Measurements from ENCODE around the gene P2RX3.

P2RX3 gene

DNA sequence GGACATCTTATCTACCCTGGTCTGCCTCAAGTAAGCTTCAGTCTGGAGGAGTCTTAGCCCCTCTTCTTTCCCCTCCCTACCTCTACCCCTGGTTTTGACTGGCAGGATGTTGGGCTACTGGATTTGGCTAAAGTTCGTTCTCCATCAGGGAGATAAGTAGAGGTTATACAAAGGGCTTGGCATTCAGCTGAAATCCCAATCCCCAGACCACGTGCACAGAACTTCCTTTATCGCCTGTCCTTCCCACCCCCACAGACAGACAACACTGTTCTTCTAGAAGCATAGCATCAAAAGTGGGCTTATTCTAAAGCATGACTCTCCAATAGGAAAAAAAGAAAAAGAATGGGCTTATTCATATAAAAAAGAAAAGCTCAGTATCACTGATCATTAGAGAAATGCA lies 35.0 kb downstream of the P2RX3 start:
- no peak for DNase-seq (ENCODE audit: low spot score)

GRCh38 chr11:57374966-57375365 lies 36.8 kb downstream of the P2RX3 start:
- no peak for DNase-seq (ENCODE audit: low spot score)

DNA sequence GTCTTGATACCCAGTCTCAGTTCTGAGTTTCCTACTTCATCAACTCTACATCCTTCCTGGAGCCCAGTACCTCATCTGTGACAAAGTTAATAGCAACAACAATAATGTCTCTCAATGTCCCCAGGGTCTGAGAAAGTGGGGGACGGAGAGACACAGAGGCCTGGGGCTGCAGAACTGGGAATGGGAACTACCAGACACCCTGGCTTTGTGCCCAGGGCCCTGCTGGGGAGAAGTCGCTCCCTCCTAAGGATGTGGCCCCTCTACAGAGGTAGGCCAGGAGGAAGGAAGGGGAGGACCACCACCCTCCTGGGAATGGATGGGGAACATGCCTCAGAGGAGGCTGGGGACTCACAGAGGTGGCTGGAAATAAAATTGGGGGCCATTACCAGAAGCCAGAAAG lies 37.3 kb downstream of the P2RX3 start:
- no peak for DNase-seq (ENCODE audit: low spot score)

DNA sequence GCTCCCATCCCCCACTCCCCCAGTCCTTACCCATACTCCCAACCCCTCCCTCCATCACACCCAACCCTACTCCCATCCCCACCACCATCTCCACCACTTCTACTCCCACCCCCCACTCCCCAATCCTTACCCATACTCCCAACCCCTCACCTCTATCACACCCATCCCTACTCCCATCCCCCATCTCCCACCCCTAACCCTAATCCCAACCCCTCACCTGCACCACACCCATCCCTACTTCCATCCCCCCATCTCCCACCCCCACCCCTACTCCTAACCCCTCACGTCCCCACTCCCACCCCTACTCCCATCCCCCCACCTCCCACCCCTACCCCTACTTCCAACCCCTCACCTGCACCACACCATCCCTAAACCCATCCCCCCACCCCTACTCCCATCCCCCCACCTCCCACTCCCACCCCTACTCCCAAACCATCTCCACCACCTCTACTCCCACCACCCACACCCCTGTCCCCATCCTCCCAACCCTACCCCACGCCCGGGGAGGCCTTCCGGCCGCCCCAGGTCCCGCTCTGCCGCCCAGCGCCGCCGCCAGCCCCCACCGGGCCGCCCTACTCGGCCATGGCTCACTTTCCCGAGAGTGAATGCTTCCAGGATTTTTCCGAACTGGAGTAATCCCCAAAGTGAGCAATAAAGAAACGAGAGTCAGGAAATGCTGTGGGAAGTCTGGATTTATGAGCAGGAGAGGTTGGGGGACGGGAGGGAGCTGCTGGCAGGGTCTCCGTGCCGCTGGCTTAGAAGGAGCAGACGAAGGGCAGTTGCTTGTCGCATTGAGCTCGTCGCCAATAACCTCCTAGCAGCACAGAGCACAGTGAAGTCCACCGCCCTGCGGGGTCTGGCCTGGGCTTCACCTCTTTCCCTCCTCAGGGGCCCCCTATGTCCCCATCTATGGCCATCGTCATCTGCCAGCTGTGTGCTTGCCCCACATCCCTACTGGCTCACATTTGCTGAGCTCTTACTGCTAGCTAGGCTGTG lies 38.2 kb downstream of the P2RX3 start:
- DNase-seq (ENCODE audit: low spot score), result no peak

GRCh38 chr11:57377107-57377506 lies 39.0 kb downstream of the P2RX3 start:
- DNase-seq (ENCODE audit: low spot score), result no peak

- DNase-seq (ENCODE audit: low spot score), result no peak
Observed at GRCh38 chr11:57378186-57378585, 40.0 kb downstream of the P2RX3 start.

- DNase-seq (ENCODE audit: low spot score), result no peak
Observed at GRCh38 chr11:57379732-57380131, 41.6 kb downstream of the P2RX3 start.

GRCh38 chr11:57380975-57381374 lies 42.8 kb downstream of the P2RX3 start, which contains the start of gene PRG3:
PRG3 (minus strand) TSS chr11:57381150; CDS start chr11:57380708, 442 bp downstream.
- DNase-seq (ENCODE audit: low spot score), result no peak

DNA sequence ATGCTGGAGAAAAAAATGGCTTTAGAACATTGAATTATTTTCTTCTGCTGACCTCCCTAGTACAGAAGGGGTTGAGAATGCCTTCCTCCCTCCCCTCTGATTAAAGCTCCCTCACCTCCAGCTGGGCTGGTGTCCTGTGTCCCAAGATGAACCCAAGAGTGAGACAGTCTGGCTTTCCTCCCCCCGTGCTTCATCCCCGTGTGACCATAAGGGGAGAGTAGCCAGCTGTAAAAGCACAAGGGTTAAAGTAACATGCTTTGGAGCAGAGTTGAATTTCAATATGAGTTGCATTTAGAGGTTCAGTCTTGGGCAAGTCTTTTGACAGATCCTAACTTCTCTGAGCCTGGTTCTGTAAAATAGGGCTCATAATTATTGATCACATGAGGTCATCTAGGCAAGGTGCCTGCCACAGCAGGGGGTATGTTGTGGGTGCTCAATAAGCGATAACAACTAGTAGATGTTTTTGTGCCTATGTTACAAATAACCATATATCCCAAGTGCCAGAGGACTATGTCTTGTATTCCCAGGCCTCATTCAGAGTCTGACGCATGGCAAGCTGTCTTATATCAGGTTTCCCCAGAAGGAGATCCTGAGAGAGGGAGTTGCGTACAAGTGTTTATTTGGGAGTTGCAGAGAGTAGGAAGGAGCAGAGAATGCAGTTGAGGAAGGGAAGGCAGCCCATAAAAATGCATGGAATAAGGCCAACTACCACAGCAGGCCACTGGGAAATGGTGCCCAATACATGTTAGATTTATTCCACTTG lies 48.2 kb downstream of the P2RX3 start:
- no peak for DNase-seq (ENCODE audit: low spot score)

- no peak for DNase-seq (ENCODE audit: low spot score)
Observed at GRCh38 chr11:57387289-57388030, 49.3 kb downstream of the P2RX3 start.

DNA sequence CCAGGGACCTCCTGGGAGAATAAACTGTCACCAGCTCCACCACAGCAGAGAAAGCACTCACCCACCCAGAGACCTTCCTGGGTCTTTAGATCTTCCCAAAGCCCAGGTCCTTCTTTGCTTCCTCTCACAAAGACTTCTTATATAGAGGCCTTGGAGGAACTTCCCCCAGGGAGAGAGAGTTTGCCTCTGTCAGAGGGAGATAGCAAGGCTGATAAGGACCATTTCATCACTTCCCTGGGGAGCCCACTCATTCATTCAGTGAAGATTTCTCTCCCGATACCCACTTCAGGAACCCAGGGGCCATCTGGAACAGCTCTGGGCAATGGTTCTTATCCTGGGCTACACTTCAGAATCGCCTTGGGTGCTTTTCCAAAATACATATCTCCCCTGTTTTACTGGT lies 52.4 kb downstream of the P2RX3 start, which contains the start of gene PRG2:
Gene PRG2, minus strand, starts transcription at position 116 of the 400 bp plus-strand sequence. CDS start 706 bp downstream, outside the sequence.
- DNase-seq (ENCODE audit: low spot score), result no peak

GRCh38 chr11:57391111-57391510 lies 53.0 kb downstream of the P2RX3 start:
- DNase-seq (ENCODE audit: low spot score), result no peak

DNA sequence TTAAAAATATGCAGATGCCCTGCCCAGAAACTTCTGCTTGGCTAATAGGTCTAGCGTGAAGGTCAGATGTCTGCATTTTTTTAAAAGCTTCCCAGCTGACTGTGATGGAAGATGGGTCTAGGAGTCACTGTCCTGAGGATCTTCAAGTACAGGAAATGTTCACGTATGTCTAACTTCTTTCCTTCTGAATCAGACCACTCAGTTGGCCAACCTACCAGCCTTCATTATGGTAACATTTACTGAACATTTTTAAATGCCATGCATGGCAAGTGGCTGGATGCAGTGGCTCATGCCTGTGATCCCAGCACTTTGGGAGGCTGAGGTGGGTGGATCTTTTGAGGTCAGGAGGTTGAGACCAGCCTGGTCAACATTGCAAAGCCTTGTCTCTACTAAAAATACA lies 53.4 kb downstream of the P2RX3 start:
- DNase-seq (ENCODE audit: low spot score), result no peak

DNA sequence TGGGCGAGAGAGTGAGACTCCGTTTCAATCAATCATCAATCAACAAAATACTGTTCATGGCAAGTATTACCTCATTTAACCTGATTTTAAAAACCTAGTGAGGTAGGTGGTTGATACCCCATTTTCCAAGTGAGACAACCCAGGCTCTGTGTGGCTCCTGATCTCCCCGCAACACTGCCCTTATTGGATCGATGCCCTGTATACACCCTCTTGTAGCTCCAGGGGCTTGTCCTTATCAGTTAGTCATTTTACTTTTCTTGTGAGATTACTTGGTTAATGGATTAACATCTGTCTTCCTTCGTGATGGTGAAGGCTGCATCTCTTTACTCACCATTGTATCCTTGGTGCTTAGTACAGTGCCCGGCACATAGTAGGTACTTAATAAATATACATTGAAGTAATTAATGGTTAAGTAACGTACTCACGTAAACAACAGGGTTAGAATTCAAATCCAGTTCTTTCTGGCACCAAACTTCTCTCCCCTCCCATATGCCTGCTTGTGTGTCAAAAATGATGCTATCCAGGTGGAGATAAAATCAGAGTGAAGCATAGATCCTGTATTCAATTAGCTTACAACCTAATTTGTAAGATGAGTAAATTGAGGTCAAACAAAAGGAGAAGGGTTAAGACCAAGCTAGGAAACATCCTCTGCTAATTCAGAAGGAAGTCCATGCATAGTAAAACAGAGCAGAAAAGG lies 54.1 kb downstream of the P2RX3 start:
- DNase-seq (ENCODE audit: low spot score), result no peak

DNA sequence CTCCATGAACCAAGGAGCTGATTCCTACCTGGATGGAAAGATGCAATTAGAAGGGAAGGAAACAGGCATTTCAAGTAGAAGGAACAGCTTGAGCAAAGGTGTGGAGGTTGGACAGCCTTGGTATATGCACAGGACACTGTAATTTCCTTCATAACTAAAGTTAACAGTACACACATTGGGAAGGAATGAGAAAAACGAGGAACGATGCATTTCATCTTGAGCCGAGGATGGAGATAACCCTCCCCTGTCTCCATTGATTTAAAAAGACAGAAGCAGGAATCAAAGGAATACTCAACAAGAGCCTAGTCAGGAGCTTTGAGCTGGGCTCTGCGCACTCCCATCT lies 54.6 kb downstream of the P2RX3 start:
- DNase-seq (ENCODE audit: low spot score), result no peak

GRCh38 chr11:57394203-57394965 lies 56.2 kb downstream of the P2RX3 start:
- DNase-seq (ENCODE audit: low spot score), result no peak

DNA sequence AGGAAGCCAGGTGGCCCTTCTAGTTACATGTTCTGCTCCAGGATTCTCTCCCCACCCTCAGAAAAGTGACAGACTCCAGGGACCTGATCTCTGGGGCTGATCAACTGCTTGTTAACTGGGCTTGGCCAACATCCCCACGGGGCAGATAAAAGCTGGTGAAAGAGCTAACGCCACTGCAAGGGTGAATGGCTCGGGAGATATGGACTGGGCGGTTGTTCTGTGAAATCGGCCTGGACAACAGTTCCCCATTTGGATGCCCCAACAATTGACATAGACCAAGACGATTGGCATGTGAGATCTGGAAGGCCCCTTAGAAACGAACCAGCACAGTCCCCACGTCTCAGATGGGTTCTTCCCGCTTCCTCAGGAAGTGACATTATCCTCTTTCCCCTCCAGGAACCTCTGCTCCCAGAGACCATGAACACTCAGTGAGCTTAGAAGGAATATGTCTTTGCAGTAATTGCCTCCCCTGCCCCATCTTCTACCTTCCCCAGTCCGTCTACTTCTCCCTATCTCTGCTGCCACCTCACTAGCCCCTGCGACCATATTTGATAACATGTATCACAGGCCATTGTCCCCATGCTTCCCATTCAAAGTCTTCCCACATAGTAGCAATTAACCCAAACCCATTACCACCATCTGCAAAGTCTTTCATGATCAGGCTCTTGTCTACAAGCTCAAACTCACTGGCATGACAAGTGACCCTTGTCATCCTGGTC lies 57.9 kb downstream of the P2RX3 start:
- no peak for DNase-seq (ENCODE audit: low spot score)

- no peak for DNase-seq (ENCODE audit: low spot score)
Observed at GRCh38 chr11:57396744-57397143, 58.6 kb downstream of the P2RX3 start.

GRCh38 chr11:57397394-57397990 lies 59.3 kb downstream of the P2RX3 start:
- no peak for DNase-seq (ENCODE audit: low spot score)

DNA sequence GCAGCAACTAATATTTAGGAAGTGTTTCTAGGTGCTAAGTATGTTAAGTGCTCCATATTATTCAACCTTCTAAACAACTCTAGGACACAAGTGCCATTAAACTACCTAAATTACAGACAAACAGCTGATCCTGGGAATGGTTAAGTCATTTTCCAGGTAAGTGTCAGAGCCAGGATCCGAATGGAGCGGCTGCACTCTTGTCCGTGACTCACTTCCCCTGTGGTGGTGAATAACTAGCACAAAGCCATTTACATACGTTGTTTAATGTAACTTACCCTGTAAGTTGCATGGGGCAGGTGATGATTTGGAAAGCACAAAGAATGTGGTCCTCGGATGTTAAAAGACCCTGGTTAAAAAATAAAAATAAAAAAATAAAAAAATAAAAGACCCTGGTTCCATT lies 61.1 kb downstream of the P2RX3 start:
- DNase-seq (ENCODE audit: low spot score), result no peak

All from CD4-positive, alpha-beta T cell treated with Interleukin-15 for 4 hours (primary cell).